Thyroid gland (tissue), 4 donors: ENCODE data around the gene SLC37A1. TPM values are rescaled to one million over a fixed set of nuclear protein-coding genes. Genes with fewer than 3 reads are reported as not detected.

Experiments used
- DNase-seq, 2 donors: peaks; one replicate each; pipeline ENCODE4 v3.0.0-alpha.2; 2019
- H3K27ac ChIP-seq, 3 donors: fragments of 200-600 bp; sonication (generic); 1 replicate in 2 of 3; 2 replicates in 1 of 3; pipeline ENCODE4 v1.5.1; 2016 to 2019; ENCODE audit warnings: mild to moderate bottlenecking in 1 of 3, moderate library complexity in 1 of 3
- H3K27me3 ChIP-seq: fragments of 200-600 bp; sonication (generic); one replicate; pipeline ENCODE4 v1.5.1; 2019
- H3K36me3 ChIP-seq, 2 donors: fragments of 200-600 bp; sonication (generic); one replicate each; pipeline ENCODE4 v1.5.1; 2016 to 2019
- H3K4me1 ChIP-seq, 2 donors: fragments of 200-600 bp; sonication (generic); one replicate each; pipeline ENCODE4 v1.5.1; 2017 to 2019
- H3K4me3 ChIP-seq, 3 donors: fragments of 200-600 bp; sonication (generic); replicated peaks in 1 of 3; 1 replicate in 2 of 3; 2 replicates in 1 of 3; pipeline ENCODE4 v1.5.1; 2016; ENCODE audit warnings: mild to moderate bottlenecking in 1 of 3
- H3K9me3 ChIP-seq: fragments of 200-600 bp; sonication (generic); one replicate; pipeline ENCODE4 v1.5.1; 2017
- CTCF ChIP-seq, 6 experiments: fragments of 200-600 bp in 3 of 6; fragments of 450-650 bp in 3 of 6; sonication (generic) in 3 of 6; IDR thresholded peaks; one replicate each; pipeline ENCODE4 v1.5.1; 2016 to 2019; ENCODE audit warnings: antibody characterized with exemption in 6 of 6, mild to moderate bottlenecking in 2 of 6, inconsistent platforms in 1 of 6, moderate library complexity in 1 of 6
- POLR2A ChIP-seq, 2 donors: fragments of 450-650 bp; IDR thresholded peaks; one replicate each; pipeline ENCODE4 v1.6.1; 2017; ENCODE audit warnings: antibody characterized with exemption in 2 of 2, mild to moderate bottlenecking in 2 of 2, moderate library complexity in 1 of 2
- WGBS, 2 donors: methylation state at CpG; one replicate each; pipeline ENCODE4 v1.1.5; 2017; 5-methylcytosine and 5-hydroxymethylcytosine counted together
- intact Hi-C: fragments of 100-400 bp; cut with DNase I; formaldehyde crosslinking; loops from one replicate; pipeline ENCODE4 v1.15.1; 2023
- total RNA-seq, 4 donors: library from RNA; depleted of rRNA; stranded (reverse); fragments of >200 nt; gene quantifications; one replicate each; pipeline ENCODE4 v1.2.3, GENCODE V29; 2016

Gene SLC37A1
- total RNA-seq, 4 donors from 2014 or later, result 26.1 to 37.9 (median 34.9) TPM

GRCh38 chr21:42559326-42559725 lies 45.7 kb downstream of the SLC37A1 start:
- 94 to 95% methylated on average over 13 of the region's 13 CpGs for WGBS, 2 donors
- H3K27me3 ChIP-seq, result no peaks in the 10 kb centered on the region
- intact Hi-C loops, result no loop called here
- H3K9me3 ChIP-seq, result no peaks in the 10 kb centered on the region
- H3K4me3 ChIP-seq, result no peak overlapping the region
- no peak for DNase-seq
- TF ChIP-seq POLR2A (IDR thresholded peaks at IDR 0.05) (no peak), CTCF (IDR thresholded peaks at IDR 0.05) (no peak)
- H3K36me3 ChIP-seq, result peaks cover 24 to 48% of the 10 kb centered on the region in 2 donors
- H3K4me1 ChIP-seq, result peaks cover 10 to 14% of the 10 kb centered on the region in 2 donors
- H3K27ac ChIP-seq, result no peak overlapping the region

GRCh38 chr21:42560517-42561179 lies 47.0 kb downstream of the SLC37A1 start:
- intact Hi-C loops, result no loop called here
- no peak for DNase-seq
- no peak overlapping the region for H3K4me3 ChIP-seq

GRCh38 chr21:42561762-42562650 lies 48.4 kb downstream of the SLC37A1 start:
- Histone ChIP-seq H3K4me3 (no peak overlapping the region), H3K9me3 (no peaks in the 10 kb centered on the region), H3K27me3 (no peaks in the 10 kb centered on the region), H3K36me3 (peaks cover 20 to 42% of the 10 kb centered on the region in 2 donors), H3K27ac (no peak overlapping the region), H3K4me1 (peaks cover 6% of the 10 kb centered on the region in 2 donors)
- intact Hi-C loops, result no loop called here
- no peak for TF ChIP-seq POLR2A (IDR thresholded peaks at IDR 0.05)
- no peak for TF ChIP-seq CTCF (IDR thresholded peaks at IDR 0.05)
- WGBS, 2 donors, result 77 to 78% methylated on average over 20 to 23 of the region's 23 CpGs
- DNase-seq, result no peak

More at GRCh38 chr21:42560517-42561179, 47.0 kb downstream of the SLC37A1 start:
- H3K4me1 ChIP-seq, result peaks cover 10 to 14% of the 10 kb centered on the region in 2 donors
- H3K36me3 ChIP-seq, result peaks cover 17 to 43% of the 10 kb centered on the region in 2 donors
- no peaks in the 10 kb centered on the region for H3K27me3 ChIP-seq
- H3K27ac ChIP-seq, result no peak overlapping the region
- TF ChIP-seq POLR2A (IDR thresholded peaks at IDR 0.05), result no peak
- WGBS, 2 donors, result 96% methylated on average over 8 of the region's 8 CpGs
- no peaks in the 10 kb centered on the region for H3K9me3 ChIP-seq

- intact Hi-C loops, result no loop called here
- Histone ChIP-seq H3K27me3 (no peaks in the 10 kb centered on the region), H3K36me3 (peaks cover 28 to 50% of the 10 kb centered on the region in 2 donors), H3K27ac (no peak overlapping the region), H3K4me3 (no peak overlapping the region), H3K9me3 (no peaks in the 10 kb centered on the region), H3K4me1 (no peaks in the 10 kb centered on the region)
- TF ChIP-seq CTCF (IDR thresholded peaks at IDR 0.05), result no peak
- no peak for TF ChIP-seq POLR2A (IDR thresholded peaks at IDR 0.05)
- 77 to 86% methylated on average over 8 of the region's 8 CpGs for WGBS, 2 donors
- DNase-seq, result no peak
Observed at GRCh38 chr21:42562816-42563215, 49.2 kb downstream of the SLC37A1 start.

GRCh38 chr21:42563261-42563660 lies 49.6 kb downstream of the SLC37A1 start:
- Histone ChIP-seq H3K36me3 (peaks cover 32 to 52% of the 10 kb centered on the region in 2 donors), H3K27ac (no peak overlapping the region), H3K9me3 (no peaks in the 10 kb centered on the region), H3K4me1 (no peaks in the 10 kb centered on the region), H3K4me3 (no peak overlapping the region), H3K27me3 (no peaks in the 10 kb centered on the region)
- TF ChIP-seq POLR2A (IDR thresholded peaks at IDR 0.05), result no peak
- TF ChIP-seq CTCF (IDR thresholded peaks at IDR 0.05), result no peak
- WGBS, 2 donors, result 93% methylated on average over 10 of the region's 10 CpGs
- intact Hi-C loops, result no loop called here
- DNase-seq, result no peak
